ENCODE results near the gene ZNF407.

The ZNF407 gene

GRCh38 chr18:74731097-74731496 is 133.4 kb downstream of the ZNF407 start:
- H3K9me3 ChIP-seq (ENCODE audit: insufficient read depth, low read length), result no peaks in the 10 kb centered on the region
- H3K36me3 ChIP-seq (ENCODE audit: low read length), result no peaks in the 10 kb centered on the region
- TF ChIP-seq, protein P1, sequence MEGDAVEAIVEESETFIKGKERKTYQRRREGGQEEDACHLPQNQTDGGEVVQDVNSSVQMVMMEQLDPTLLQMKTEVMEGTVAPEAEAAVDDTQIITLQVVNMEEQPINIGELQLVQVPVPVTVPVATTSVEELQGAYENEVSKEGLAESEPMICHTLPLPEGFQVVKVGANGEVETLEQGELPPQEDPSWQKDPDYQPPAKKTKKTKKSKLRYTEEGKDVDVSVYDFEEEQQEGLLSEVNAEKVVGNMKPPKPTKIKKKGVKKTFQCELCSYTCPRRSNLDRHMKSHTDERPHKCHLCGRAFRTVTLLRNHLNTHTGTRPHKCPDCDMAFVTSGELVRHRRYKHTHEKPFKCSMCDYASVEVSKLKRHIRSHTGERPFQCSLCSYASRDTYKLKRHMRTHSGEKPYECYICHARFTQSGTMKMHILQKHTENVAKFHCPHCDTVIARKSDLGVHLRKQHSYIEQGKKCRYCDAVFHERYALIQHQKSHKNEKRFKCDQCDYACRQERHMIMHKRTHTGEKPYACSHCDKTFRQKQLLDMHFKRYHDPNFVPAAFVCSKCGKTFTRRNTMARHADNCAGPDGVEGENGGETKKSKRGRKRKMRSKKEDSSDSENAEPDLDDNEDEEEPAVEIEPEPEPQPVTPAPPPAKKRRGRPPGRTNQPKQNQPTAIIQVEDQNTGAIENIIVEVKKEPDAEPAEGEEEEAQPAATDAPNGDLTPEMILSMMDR (IDR thresholded peaks at IDR 0.05; ENCODE audit: insufficient read depth, low read length, poor library complexity, severe bottlenecking), result no peak
- TF ChIP-seq EZH2phosphoT487 (conservative IDR thresholded peaks at IDR 0.05; ENCODE audit: low read length), result no peak
- H3K27me3 ChIP-seq (ENCODE audit: low read length), result no peaks in the 10 kb centered on the region
- no peaks in the 10 kb centered on the region for H3F3A ChIP-seq (ENCODE audit: insufficient read depth)
- H3K9ac ChIP-seq (ENCODE audit: low read length), result no peak overlapping the region
- no peaks in the 10 kb centered on the region for H4K20me1 ChIP-seq (ENCODE audit: low read depth, low read length)
- H3K27ac ChIP-seq (ENCODE audit: low read depth, low read length), result no peak overlapping the region
- no peak overlapping the region for H3K4me2 ChIP-seq (ENCODE audit: low read depth, low read length, poor library complexity, severe bottlenecking)
- no peaks in the 10 kb centered on the region for H3K9me2 ChIP-seq (replicated peaks; ENCODE audit: insufficient read depth, low read length)
- no peak overlapping the region for H3K4me3 ChIP-seq (ENCODE audit: insufficient read depth, low read length, poor library complexity, severe bottlenecking)
- H3K79me2 ChIP-seq (ENCODE audit: insufficient read depth, low read length), result no peaks in the 10 kb centered on the region
- H2AFZ ChIP-seq (ENCODE audit: low read depth, low read length, severe bottlenecking), result no peak overlapping the region

- H4K20me1 ChIP-seq (ENCODE audit: low read depth, low read length), result no peaks in the 10 kb centered on the region
- no peaks in the 10 kb centered on the region for H3K9me3 ChIP-seq (ENCODE audit: insufficient read depth, low read length)
- no peaks in the 10 kb centered on the region for H3F3A ChIP-seq (ENCODE audit: insufficient read depth)
- no peak overlapping the region for H3K27ac ChIP-seq (ENCODE audit: low read depth, low read length)
- H3K79me2 ChIP-seq (ENCODE audit: insufficient read depth, low read length), result no peaks in the 10 kb centered on the region
- no peak overlapping the region for H3K4me3 ChIP-seq (ENCODE audit: insufficient read depth, low read length, poor library complexity, severe bottlenecking)
- no peak for TF ChIP-seq EZH2phosphoT487 (conservative IDR thresholded peaks at IDR 0.05; ENCODE audit: low read length)
- TF ChIP-seq, protein P1 (IDR thresholded peaks at IDR 0.05; ENCODE audit: insufficient read depth, low read length, poor library complexity, severe bottlenecking), result no peak
- no peak overlapping the region for H3K9ac ChIP-seq (ENCODE audit: low read length)
- H3K4me2 ChIP-seq (ENCODE audit: low read depth, low read length, poor library complexity, severe bottlenecking), result no peak overlapping the region
- no peaks in the 10 kb centered on the region for H3K36me3 ChIP-seq (ENCODE audit: low read length)
- H2AFZ ChIP-seq (ENCODE audit: low read depth, low read length, severe bottlenecking), result no peak overlapping the region
- no peaks in the 10 kb centered on the region for H3K9me2 ChIP-seq (replicated peaks; ENCODE audit: insufficient read depth, low read length)
- H3K27me3 ChIP-seq (ENCODE audit: low read length), result no peaks in the 10 kb centered on the region
Measured at GRCh38 chr18:74732380-74732779, 134.7 kb downstream of the ZNF407 start.

DNA sequence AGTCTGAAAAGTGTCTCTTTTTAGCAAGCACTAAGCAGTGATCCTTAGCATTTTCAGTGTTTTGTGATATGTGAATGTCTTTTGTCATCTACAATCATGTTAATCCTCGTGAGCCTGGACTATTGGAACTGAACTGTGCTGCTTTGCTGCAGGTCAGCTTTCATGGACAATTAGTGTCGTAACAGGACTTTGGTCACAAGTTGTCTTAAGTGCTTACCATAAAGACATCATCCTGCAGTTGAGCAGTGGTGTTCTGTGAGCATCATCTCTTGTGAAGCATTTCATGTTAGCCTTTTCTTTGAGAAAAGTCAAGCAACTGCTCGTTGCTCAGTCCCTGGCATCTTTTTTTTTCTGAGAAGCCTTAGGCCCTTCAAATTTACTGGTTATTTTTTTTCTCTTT is 135.9 kb downstream of the ZNF407 start:
- Histone ChIP-seq H2AFZ (ENCODE audit: low read depth, low read length, severe bottlenecking) (no peak overlapping the region), H3K36me3 (ENCODE audit: low read length) (no peaks in the 10 kb centered on the region), H3K4me2 (ENCODE audit: low read depth, low read length, poor library complexity, severe bottlenecking) (no peak overlapping the region), H4K20me1 (ENCODE audit: low read depth, low read length) (no peaks in the 10 kb centered on the region), H3K4me3 (ENCODE audit: insufficient read depth, low read length, poor library complexity, severe bottlenecking) (no peak overlapping the region), H3K79me2 (ENCODE audit: insufficient read depth, low read length) (no peaks in the 10 kb centered on the region), H3K27ac (ENCODE audit: low read depth, low read length) (no peak overlapping the region), H3F3A (ENCODE audit: insufficient read depth) (no peaks in the 10 kb centered on the region), H3K9me3 (ENCODE audit: insufficient read depth, low read length) (no peaks in the 10 kb centered on the region), H3K9ac (ENCODE audit: low read length) (no peak overlapping the region), H3K9me2 (replicated peaks; ENCODE audit: insufficient read depth, low read length) (no peaks in the 10 kb centered on the region), H3K27me3 (ENCODE audit: low read length) (no peaks in the 10 kb centered on the region)
- no peak for TF ChIP-seq EZH2phosphoT487 (conservative IDR thresholded peaks at IDR 0.05; ENCODE audit: low read length)
- TF ChIP-seq, protein P1 (IDR thresholded peaks at IDR 0.05; ENCODE audit: insufficient read depth, low read length, poor library complexity, severe bottlenecking), result no peak
